ENCODE measurements around the gene ITGA6.

DNA sequence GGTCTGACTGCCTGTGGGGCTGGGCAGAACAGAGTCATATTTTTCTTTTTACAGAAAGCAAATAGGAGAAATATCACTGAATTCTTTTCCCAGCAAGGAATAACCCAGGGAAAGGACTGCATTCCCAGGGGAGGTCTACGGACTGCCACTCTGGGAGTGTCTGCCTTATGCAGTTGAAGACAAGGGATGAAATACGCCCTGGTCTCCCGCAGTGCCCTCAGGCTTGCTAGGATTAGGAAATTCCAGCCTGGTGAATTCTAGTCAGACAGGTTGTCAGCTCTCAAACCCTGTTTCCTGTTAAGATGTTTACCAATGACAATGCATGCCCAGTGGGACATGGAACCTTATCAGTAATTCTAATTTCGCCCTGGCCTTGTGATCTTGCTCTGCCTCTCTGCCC, 98.2 kb downstream of the ITGA6 start:
- no peak for TF ChIP-seq POLR2A (IDR thresholded peaks at IDR 0.05)
- TF ChIP-seq, protein P1, sequence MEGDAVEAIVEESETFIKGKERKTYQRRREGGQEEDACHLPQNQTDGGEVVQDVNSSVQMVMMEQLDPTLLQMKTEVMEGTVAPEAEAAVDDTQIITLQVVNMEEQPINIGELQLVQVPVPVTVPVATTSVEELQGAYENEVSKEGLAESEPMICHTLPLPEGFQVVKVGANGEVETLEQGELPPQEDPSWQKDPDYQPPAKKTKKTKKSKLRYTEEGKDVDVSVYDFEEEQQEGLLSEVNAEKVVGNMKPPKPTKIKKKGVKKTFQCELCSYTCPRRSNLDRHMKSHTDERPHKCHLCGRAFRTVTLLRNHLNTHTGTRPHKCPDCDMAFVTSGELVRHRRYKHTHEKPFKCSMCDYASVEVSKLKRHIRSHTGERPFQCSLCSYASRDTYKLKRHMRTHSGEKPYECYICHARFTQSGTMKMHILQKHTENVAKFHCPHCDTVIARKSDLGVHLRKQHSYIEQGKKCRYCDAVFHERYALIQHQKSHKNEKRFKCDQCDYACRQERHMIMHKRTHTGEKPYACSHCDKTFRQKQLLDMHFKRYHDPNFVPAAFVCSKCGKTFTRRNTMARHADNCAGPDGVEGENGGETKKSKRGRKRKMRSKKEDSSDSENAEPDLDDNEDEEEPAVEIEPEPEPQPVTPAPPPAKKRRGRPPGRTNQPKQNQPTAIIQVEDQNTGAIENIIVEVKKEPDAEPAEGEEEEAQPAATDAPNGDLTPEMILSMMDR (IDR thresholded peaks at IDR 0.05): no peak

All from body of pancreas (tissue), 4 donors.